A673 (cell line): ENCODE data around the gene VIM.

Source experiments
- CTCF ChIP-seq: fragments of 300-800, 200-600 bp; sonication (generic); conservative IDR thresholded peaks from 2 replicates; pipeline ENCODE4 v1.5.1; 2017; ENCODE audit warnings: low read depth, mild to moderate bottlenecking, antibody characterized with exemption, low read length, moderate library complexity, mixed read lengths
- EZH2 ChIP-seq: fragments of 200-600 bp; sonication (generic); IDR thresholded peaks from 2 replicates; pipeline ENCODE4 v1.6.1; 2017; ENCODE audit warnings: borderline replicate concordance, low read depth, mild to moderate bottlenecking, mixed read lengths, antibody characterized with exemption, low read length; ENCODE audit not compliant: poor library complexity, severe bottlenecking

DNA sequence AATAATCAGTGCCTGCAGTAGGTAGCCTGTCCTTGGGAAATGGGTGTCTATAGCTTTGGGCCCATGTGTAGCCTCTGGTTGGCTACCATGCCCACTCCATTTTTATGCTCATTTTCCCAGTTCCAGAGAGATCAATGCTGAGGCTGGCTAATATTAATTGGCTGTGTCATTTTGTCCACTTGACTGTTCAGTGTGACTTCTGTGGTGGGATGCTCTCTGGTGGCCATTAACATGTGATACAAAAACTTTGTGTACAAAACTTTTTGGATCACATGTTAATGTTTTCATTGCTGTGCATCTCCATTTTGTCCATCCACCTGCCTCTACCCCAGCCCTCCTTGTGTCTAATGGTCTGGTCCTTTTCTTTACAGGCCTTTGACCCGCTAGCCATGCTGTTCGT lies 22.7 kb downstream of the VIM start:
- TF ChIP-seq CTCF, result peak; percentile 36; the same call in 1 of the 2 replicates
- TF ChIP-seq EZH2, result no peak
